ENCODE results near the gene OR2AG2. TPM values are rescaled to one million over a fixed set of nuclear protein-coding genes. Genes with fewer than 3 reads are reported as not detected.

The OR2AG2 gene
- total RNA-seq, 2 experiments from 2014 or later = 0.82 to 1.7 TPM

DNA sequence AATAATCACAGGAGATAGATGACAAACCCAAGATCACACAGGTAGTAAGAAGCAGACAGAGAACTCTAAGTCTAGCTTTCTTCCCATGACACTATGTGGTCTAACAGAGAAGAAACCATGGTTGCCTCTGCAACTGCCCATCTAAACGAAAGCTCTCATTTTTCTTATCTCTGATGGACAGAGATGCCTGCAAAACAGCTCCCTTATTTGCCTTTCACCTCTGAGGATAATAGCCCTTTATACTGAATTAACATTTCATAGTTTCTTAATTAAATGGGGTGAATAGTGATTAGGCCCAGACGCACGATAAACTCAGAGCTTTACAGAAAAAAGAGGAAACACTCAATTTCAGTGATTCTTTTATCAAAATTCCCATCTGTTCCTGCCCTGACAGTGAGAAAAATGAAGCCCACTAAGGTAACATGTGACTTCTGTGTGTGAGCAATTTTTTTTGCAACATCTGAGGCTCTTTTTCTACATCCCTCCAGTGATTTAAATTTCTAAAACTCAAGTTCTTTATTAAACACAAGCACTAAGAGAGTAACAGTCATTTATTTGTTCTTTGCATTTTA, 24.6 kb downstream of the OR2AG2 start:
- Histone ChIP-seq H3K36me3 (ENCODE audit: insufficient read depth, low read length) (no peaks in the 10 kb centered on the region; the same call in 1 of the 2 replicates), H3K9me3 (ENCODE audit: low read length) (peaks cover 5% of the 10 kb centered on the region; the same call in 1 of the 2 replicates), H4K20me1 (ENCODE audit: insufficient read depth, low read length) (no peaks in the 10 kb centered on the region), H3K9me2 (ENCODE audit: insufficient read depth, low read length) (no peaks in the 10 kb centered on the region; the same call in 1 of the 2 replicates), H3K27ac (ENCODE audit: low read depth, low read length, poor library complexity, severe bottlenecking) (no peak overlapping the region), H3K4me3 (ENCODE audit: low read depth, low read length, poor library complexity, severe bottlenecking) (no peak overlapping the region), H3K4me1 (ENCODE audit: insufficient read depth, low read length, poor library complexity, severe bottlenecking) (peaks cover 25% of the 10 kb centered on the region), H3K4me2 (ENCODE audit: low read length) (peak overlapping the region; percentile 61; the same call in 1 of the 2 replicates), H3K79me2 (ENCODE audit: insufficient read depth, low read depth, low read length) (no peaks in the 10 kb centered on the region), H2AFZ (ENCODE audit: low read length) (peak overlapping the region; percentile 85; the same call in 1 of the 2 replicates)
- no peak for TF ChIP-seq EZH2phosphoT487 (IDR thresholded peaks at IDR 0.05; ENCODE audit: borderline replicate concordance, low read depth, low read length)
- TF ChIP-seq CTCF (conservative IDR thresholded peaks at IDR 0.05; ENCODE audit: low read length) = no peak
- no peak for DNase-seq (ENCODE audit: low spot score)
- no TSS peak for BruUV-seq (replicated peaks)
- POLR2A ChIA-PET = interaction anchor here (0.6 to 2.6 kb wide), 8 partner anchors 9 to 831 kb away, joined by 3 to 8 read pairs (median 4); no protein-coding TSS in a partner anchor
- intact Hi-C loops (cut with micrococcal nuclease; ENCODE audit: unreplicated experiment) = no loop called here
- CTCF ChIA-PET (ENCODE audit: unreplicated experiment) = interaction anchor here (1.1 to 2.3 kb wide), 3 partner anchors 8 to 64 kb away, joined by 3 to 12 read pairs (median 6); partner anchors contain the start of gene MRPL17

DNA sequence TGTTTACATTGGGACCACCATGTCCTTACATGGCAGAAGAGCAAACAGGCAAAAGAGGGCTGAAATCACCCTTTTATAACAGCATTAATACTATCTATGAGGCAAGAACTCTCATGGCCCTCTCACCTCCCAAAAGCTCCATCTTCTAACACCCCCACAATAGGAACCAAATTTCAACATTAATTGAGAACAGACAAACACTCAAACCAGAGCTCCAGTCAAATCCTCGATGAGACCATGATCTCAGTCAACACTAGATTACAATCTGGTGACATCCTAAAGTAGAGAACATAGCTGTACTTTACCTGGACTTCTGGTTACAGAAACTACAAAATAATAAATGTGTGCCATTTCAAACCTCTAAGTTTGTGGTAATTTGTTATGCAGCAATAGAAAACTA, 25.1 kb downstream of the OR2AG2 start:
- no peaks in the 10 kb centered on the region for H3K79me2 ChIP-seq (ENCODE audit: insufficient read depth, low read depth, low read length)
- H3K36me3 ChIP-seq (ENCODE audit: insufficient read depth, low read length) = no peaks in the 10 kb centered on the region; the same call in 1 of the 2 replicates
- peaks cover 5% of the 10 kb centered on the region; the same call in 1 of the 2 replicates for H3K9me3 ChIP-seq (ENCODE audit: low read length)
- no TSS peak for BruUV-seq (replicated peaks)
- DNase-seq (ENCODE audit: low spot score) = no peak
- ChIA-PET CTCF (ENCODE audit: unreplicated experiment) (interaction anchor here (1.1 to 2.3 kb wide), 3 partner anchors 8 to 63 kb away, joined by 3 to 12 read pairs (median 6); partner anchors contain the start of gene MRPL17), POLR2A (interaction anchor here (0.6 to 2.6 kb wide), 9 partner anchors 8 to 831 kb away, joined by 3 to 9 read pairs (median 4); no protein-coding TSS in a partner anchor)
- H3K4me3 ChIP-seq (ENCODE audit: low read depth, low read length, poor library complexity, severe bottlenecking) = peak overlapping the region; percentile 57
- TF ChIP-seq EZH2phosphoT487 (IDR thresholded peaks at IDR 0.05; ENCODE audit: borderline replicate concordance, low read depth, low read length) = no peak
- H2AFZ ChIP-seq (ENCODE audit: low read length) = peak overlapping the region; percentile 85
- intact Hi-C loops (cut with micrococcal nuclease; ENCODE audit: unreplicated experiment) = no loop called here
- H3K4me1 ChIP-seq (ENCODE audit: insufficient read depth, low read length, poor library complexity, severe bottlenecking) = peaks cover 25% of the 10 kb centered on the region
- no peaks in the 10 kb centered on the region for H4K20me1 ChIP-seq (ENCODE audit: insufficient read depth, low read length)
- H3K9me2 ChIP-seq (ENCODE audit: insufficient read depth, low read length) = no peaks in the 10 kb centered on the region; the same call in 1 of the 2 replicates
- peak overlapping the region; percentile 61 for H3K4me2 ChIP-seq (ENCODE audit: low read length)
- H3K27ac ChIP-seq (ENCODE audit: low read depth, low read length, poor library complexity, severe bottlenecking) = peak overlapping the region; percentile 13

DNA sequence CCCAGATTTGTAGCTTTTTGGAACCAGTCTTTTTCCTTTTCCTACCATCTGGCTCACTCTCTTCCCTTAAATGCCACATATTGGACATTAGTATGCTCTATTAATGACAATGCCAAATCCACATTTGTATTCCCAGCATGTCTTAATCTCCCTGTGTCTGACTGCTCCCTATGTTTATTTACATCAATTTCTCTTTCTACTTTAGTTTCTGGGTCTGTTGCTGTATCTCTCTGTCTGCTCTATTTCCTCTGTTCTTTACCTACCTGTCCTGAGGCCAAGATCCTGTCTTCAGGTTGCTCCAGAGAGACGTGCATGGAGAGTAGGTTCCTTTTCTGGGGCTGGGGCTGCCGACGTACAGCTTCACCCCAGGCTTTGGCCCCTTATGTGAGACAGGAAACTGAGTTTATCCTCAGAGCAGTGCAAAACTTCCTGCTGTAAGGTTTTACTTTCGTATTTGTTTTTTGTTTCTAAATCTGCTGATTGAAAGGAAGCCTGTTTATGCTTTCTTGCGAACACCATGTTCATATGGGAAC, 25.6 kb downstream of the OR2AG2 start:
- H3K4me3 ChIP-seq (ENCODE audit: low read depth, low read length, poor library complexity, severe bottlenecking) = peak overlapping the region; percentile 57
- intact Hi-C loops (cut with micrococcal nuclease; ENCODE audit: unreplicated experiment) = no loop called here
- H4K20me1 ChIP-seq (ENCODE audit: insufficient read depth, low read length) = no peaks in the 10 kb centered on the region
- H3K4me2 ChIP-seq (ENCODE audit: low read length) = peak overlapping the region; percentile 61
- peak overlapping the region; percentile 13 for H3K27ac ChIP-seq (ENCODE audit: low read depth, low read length, poor library complexity, severe bottlenecking)
- ChIA-PET CTCF (ENCODE audit: unreplicated experiment) (interaction anchor here (1.1 to 2.3 kb wide), 3 partner anchors 8 to 63 kb away, joined by 3 to 12 read pairs (median 6); partner anchors contain the start of gene MRPL17), POLR2A (interaction anchor here (0.6 to 2.6 kb wide), 10 partner anchors 8 to 1353 kb away, joined by 3 to 9 read pairs (median 3); partner anchors contain the start of gene SMPD1)
- no peaks in the 10 kb centered on the region for H3K79me2 ChIP-seq (ENCODE audit: insufficient read depth, low read depth, low read length)
- peak; percentile 73 for DNase-seq (ENCODE audit: low spot score)
- BruUV-seq (replicated peaks) = TSS peak; percentile 63
- no peaks in the 10 kb centered on the region; the same call in 1 of the 2 replicates for H3K36me3 ChIP-seq (ENCODE audit: insufficient read depth, low read length)
- H3K9me3 ChIP-seq (ENCODE audit: low read length) = peaks cover 5% of the 10 kb centered on the region; the same call in 1 of the 2 replicates
- peaks cover 25% of the 10 kb centered on the region for H3K4me1 ChIP-seq (ENCODE audit: insufficient read depth, low read length, poor library complexity, severe bottlenecking)
- H3K9me2 ChIP-seq (ENCODE audit: insufficient read depth, low read length) = no peaks in the 10 kb centered on the region; the same call in 1 of the 2 replicates
- no peak for TF ChIP-seq EZH2phosphoT487 (IDR thresholded peaks at IDR 0.05; ENCODE audit: borderline replicate concordance, low read depth, low read length)
- TF ChIP-seq CTCF (conservative IDR thresholded peaks at IDR 0.05; ENCODE audit: low read length) = no peak
- peak overlapping the region; percentile 85 for H2AFZ ChIP-seq (ENCODE audit: low read length)

Data from OCI-LY7 (cell line).